ENCODE data around the gene DUS2.

- TF ChIP-seq CTCF (IDR thresholded peaks at IDR 0.05) = no peak
- no peak for TF ChIP-seq POLR2A (IDR thresholded peaks at IDR 0.05)
- TF ChIP-seq EP300 (IDR thresholded peaks at IDR 0.05) = no peak
These were observed 9.6 kb upstream of the DUS2 start for GRCh38 chr16:68013440-68013839.

All from stomach (tissue), 4 donors.